Activated CD4-positive, alpha-beta T cell treated with anti-CD3 and anti-CD28 coated beads, Interleukin-2, amount 10 ng/mL, durations not matched to agents 7 days and 5 days (primary cell): ENCODE data around the gene PPP2R3B. TPM values are rescaled to one million over a fixed set of nuclear protein-coding genes. Genes with fewer than 3 reads are reported as not detected.
A peak's percentile ranks its signal among the peaks of the same experiment; 100 is the strongest.
"Not testable (repeated sequence)": the region's sequence is repeated elsewhere in the genome, so short reads cannot be mapped to it uniquely, and the experiment has no call there.

Source experiments
- CTCF ChIA-PET: fragments of 350-600 bp; sonication (Branson Sonifier 250); formaldehyde crosslinking; loops from one replicate; lab custom pipeline; 2021; ENCODE audit warnings: antibody characterized with exemption; lab: Charles Lee
- POLR2A ChIA-PET: fragments of 350-600 bp; sonication (Branson Sonifier 250); formaldehyde crosslinking; loops from one replicate; lab custom pipeline; 2021; ENCODE audit warnings: antibody characterized with exemption; lab: Charles Lee
- DNase-seq: peaks from one replicate; pipeline ENCODE4 v3.0.0-alpha.2; 2020
- H3K27ac Mint-ChIP-seq: one replicate; pipeline ENCODE4 v1.8.0; 2021; ENCODE audit warnings: mild to moderate bottlenecking, moderate library complexity, mixed read lengths
- H3K27me3 Mint-ChIP-seq: one replicate; pipeline ENCODE4 v1.8.0; 2021; ENCODE audit warnings: mixed read lengths
- H3K36me3 Mint-ChIP-seq: one replicate; pipeline ENCODE4 v1.8.0; 2021; ENCODE audit warnings: low read depth, mixed read lengths
- H3K4me1 Mint-ChIP-seq: one replicate; pipeline ENCODE4 v1.8.0; 2021; ENCODE audit warnings: mixed read lengths
- H3K4me3 Mint-ChIP-seq: one replicate; pipeline ENCODE4 v1.8.0; 2021; ENCODE audit warnings: mild to moderate bottlenecking, moderate library complexity, mixed read lengths
- H3K9me3 Mint-ChIP-seq: one replicate; pipeline ENCODE4 v1.8.0; 2021; ENCODE audit warnings: mixed read lengths
- total RNA-seq, 2 experiments: library from RNA; stranded (reverse); gene quantifications; one replicate each; pipeline ENCODE4 v1.2.3, GENCODE V29; 2021

The PPP2R3B gene
- total RNA-seq, 2 experiments from 2014 or later = 30.6 to 33.8 TPM

- H3K4me3 Mint-ChIP-seq = no peak overlapping the region
Measured at GRCh38 chrX:331825-332495, 54.7 kb downstream of the PPP2R3B start.

GRCh38 chrX:331151-331824, 55.4 kb downstream of the PPP2R3B start:
- Mint-ChIP-seq H3K27ac (no peak overlapping the region), H3K27me3 (peaks cover 3% of the 10 kb centered on the region), H3K4me1 (no peaks in the 10 kb centered on the region), H3K36me3 (peaks cover 3% of the 10 kb centered on the region), H3K9me3 (peaks cover 2% of the 10 kb centered on the region), H3K4me3 (no peak overlapping the region)
- ChIA-PET POLR2A (no interaction called here), CTCF (no interaction called here)
- DNase-seq = no peak

More at GRCh38 chrX:331825-332495, 54.7 kb downstream of the PPP2R3B start:
- ChIA-PET CTCF (no interaction called here), POLR2A (no interaction called here)
- H3K27me3 Mint-ChIP-seq = peaks cover 3% of the 10 kb centered on the region
- no peaks in the 10 kb centered on the region for H3K4me1 Mint-ChIP-seq
- H3K36me3 Mint-ChIP-seq = peaks cover 7% of the 10 kb centered on the region
- no peak for DNase-seq
- peak overlapping the region; percentile 60 for H3K27ac Mint-ChIP-seq
- H3K9me3 Mint-ChIP-seq = peaks cover 2% of the 10 kb centered on the region

GRCh38 chrX:330726-331150, 56.0 kb downstream of the PPP2R3B start:
- Mint-ChIP-seq H3K27me3 (peaks cover 3% of the 10 kb centered on the region), H3K27ac (no peak overlapping the region)
- DNase-seq = peak; percentile 5

GRCh38 chrX:330141-330725, 56.5 kb downstream of the PPP2R3B start:
- H3K4me3 Mint-ChIP-seq, H3K4me1 Mint-ChIP-seq, POLR2A ChIA-PET: not testable (repeated sequence)

More at GRCh38 chrX:330726-331150, 56.0 kb downstream of the PPP2R3B start:
- H3K9me3 Mint-ChIP-seq = peaks cover 2% of the 10 kb centered on the region
- no peaks in the 10 kb centered on the region for H3K36me3 Mint-ChIP-seq
- ChIA-PET POLR2A (no interaction called here), CTCF (no interaction called here)
- H3K4me3 Mint-ChIP-seq = no peak overlapping the region
- peaks cover 2% of the 10 kb centered on the region for H3K4me1 Mint-ChIP-seq

GRCh38 chrX:329291-329910, 57.3 kb downstream of the PPP2R3B start:
- POLR2A ChIA-PET = no interaction called here
- peaks cover 2% of the 10 kb centered on the region for H3K9me3 Mint-ChIP-seq
- CTCF ChIA-PET = no interaction called here
- no peak overlapping the region for H3K4me3 Mint-ChIP-seq
- peaks cover 9% of the 10 kb centered on the region for H3K4me1 Mint-ChIP-seq
- DNase-seq = peak; percentile 4
- no peaks in the 10 kb centered on the region for H3K36me3 Mint-ChIP-seq
- H3K27me3 Mint-ChIP-seq = peaks cover 3% of the 10 kb centered on the region
- no peak overlapping the region for H3K27ac Mint-ChIP-seq

More at GRCh38 chrX:330141-330725, 56.5 kb downstream of the PPP2R3B start:
- H3K36me3 Mint-ChIP-seq, H3K27me3 Mint-ChIP-seq, H3K9me3 Mint-ChIP-seq, CTCF ChIA-PET, H3K27ac Mint-ChIP-seq: not testable (repeated sequence)
- peak; percentile 2 for DNase-seq

- Mint-ChIP-seq H3K9me3 (peaks cover 2% of the 10 kb centered on the region), H3K27me3 (peaks cover 3% of the 10 kb centered on the region), H3K4me3 (no peak overlapping the region), H3K27ac (no peak overlapping the region), H3K36me3 (no peaks in the 10 kb centered on the region), H3K4me1 (peaks cover 24% of the 10 kb centered on the region)
- ChIA-PET CTCF (no interaction called here), POLR2A (no interaction called here)
- peak; percentile 5 for DNase-seq
Measured at GRCh38 chrX:327660-328126, 59.0 kb downstream of the PPP2R3B start.

GRCh38 chrX:324664-325063, 62.0 kb downstream of the PPP2R3B start:
- H3K36me3 Mint-ChIP-seq, POLR2A ChIA-PET, H3K27me3 Mint-ChIP-seq, H3K9me3 Mint-ChIP-seq, H3K4me3 Mint-ChIP-seq, CTCF ChIA-PET: not testable (repeated sequence)
- peak; percentile 60 for DNase-seq
- Mint-ChIP-seq H3K27ac (peak overlapping the region; percentile 69), H3K4me1 (peaks cover 38% of the 10 kb centered on the region)

GRCh38 chrX:323721-324628, 62.7 kb downstream of the PPP2R3B start:
- ChIA-PET CTCF (no interaction called here), POLR2A (no interaction called here)
- Mint-ChIP-seq H3K9me3 (no peaks in the 10 kb centered on the region), H3K4me3 (peak overlapping the region; percentile 30), H3K4me1 (peaks cover 38% of the 10 kb centered on the region), H3K27me3 (no peaks in the 10 kb centered on the region), H3K36me3 (peaks cover 2% of the 10 kb centered on the region), H3K27ac (peak overlapping the region; percentile 80)
- DNase-seq = peak; percentile 54

- POLR2A ChIA-PET = no interaction called here
- Mint-ChIP-seq H3K4me3 (peak overlapping the region; percentile 79), H3K27ac (peak overlapping the region; percentile 91), H3K9me3 (no peaks in the 10 kb centered on the region), H3K4me1 (peaks cover 48% of the 10 kb centered on the region), H3K36me3 (peaks cover 7% of the 10 kb centered on the region), H3K27me3 (no peaks in the 10 kb centered on the region)
- CTCF ChIA-PET = no interaction called here
- peak; percentile 19 for DNase-seq
Measured at GRCh38 chrX:320126-320783, 66.5 kb downstream of the PPP2R3B start.

- no peaks in the 10 kb centered on the region for H3K27me3 Mint-ChIP-seq
- peak overlapping the region; percentile 79 for H3K4me3 Mint-ChIP-seq
- peak overlapping the region; percentile 91 for H3K27ac Mint-ChIP-seq
- DNase-seq = peak; percentile 14
- ChIA-PET POLR2A (no interaction called here), CTCF (no interaction called here)
- no peaks in the 10 kb centered on the region for H3K9me3 Mint-ChIP-seq
- H3K4me1 Mint-ChIP-seq = peaks cover 44% of the 10 kb centered on the region
- H3K36me3 Mint-ChIP-seq = peaks cover 7% of the 10 kb centered on the region
Measured at GRCh38 chrX:319579-320125, 67.1 kb downstream of the PPP2R3B start.

- Mint-ChIP-seq H3K27ac (peak within 1 kb of the TSS; percentile 99), H3K36me3 (peaks cover 7% of the 10 kb centered on the region), H3K9me3 (no peaks in the 10 kb centered on the region), H3K4me1 (peaks cover 39% of the 10 kb centered on the region), H3K4me3 (peak within 1 kb of the TSS; percentile 91), H3K27me3 (no peaks in the 10 kb centered on the region)
- CTCF ChIA-PET = no interaction called here
- POLR2A ChIA-PET = no interaction called here
- DNase-seq = peak; percentile 99
Measured at GRCh38 chrX:318739-319578, 67.7 kb downstream of the PPP2R3B start, which contains the start of gene GTPBP6. TSS of gene GTPBP6 (minus strand) at chrX:318796. CDS start at chrX:318787, 9 bp downstream.
